ENCODE data around the gene LARP6.

LARP6 gene

DNA sequence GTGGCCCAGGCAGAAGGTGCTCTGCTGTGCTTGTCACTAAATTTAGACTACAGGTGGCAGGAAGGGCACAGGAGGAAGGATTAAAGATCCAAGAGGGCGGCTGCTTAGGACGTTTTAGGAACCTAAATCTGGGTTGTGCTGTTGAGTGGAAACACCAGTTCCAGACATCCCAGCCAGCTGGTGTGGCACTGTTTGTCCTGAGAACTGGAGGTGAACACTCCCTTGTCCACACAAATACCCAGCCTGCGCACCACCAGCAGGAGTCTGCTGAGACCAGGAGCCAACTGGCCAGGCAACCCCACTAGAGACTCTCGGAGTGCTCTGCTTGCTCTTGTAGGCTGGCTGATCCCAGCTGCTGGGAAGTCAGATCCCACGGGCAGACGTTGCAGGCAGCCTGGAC is 60.3 kb downstream of the LARP6 start:
- DNase-seq = no peak

DNA sequence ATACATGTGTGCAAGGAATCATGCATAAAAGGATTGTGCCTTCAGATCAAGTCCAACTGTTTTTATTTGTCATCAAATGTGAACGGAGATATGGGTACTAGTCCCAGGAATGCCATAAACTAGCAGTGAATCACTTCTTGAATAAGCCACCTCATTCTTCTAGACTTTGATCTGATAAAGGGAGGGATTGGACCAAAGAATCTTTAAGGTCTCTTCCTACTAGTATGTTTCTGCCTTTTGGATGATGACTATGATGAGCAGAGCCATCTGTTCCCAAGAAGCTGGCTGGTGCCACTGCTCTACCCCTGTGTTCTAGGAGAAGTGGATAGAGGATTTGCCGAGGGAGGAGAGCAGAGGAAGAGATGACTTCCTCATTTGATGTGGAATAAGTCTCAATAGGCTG is 61.8 kb downstream of the LARP6 start:
- no peak for DNase-seq

DNA sequence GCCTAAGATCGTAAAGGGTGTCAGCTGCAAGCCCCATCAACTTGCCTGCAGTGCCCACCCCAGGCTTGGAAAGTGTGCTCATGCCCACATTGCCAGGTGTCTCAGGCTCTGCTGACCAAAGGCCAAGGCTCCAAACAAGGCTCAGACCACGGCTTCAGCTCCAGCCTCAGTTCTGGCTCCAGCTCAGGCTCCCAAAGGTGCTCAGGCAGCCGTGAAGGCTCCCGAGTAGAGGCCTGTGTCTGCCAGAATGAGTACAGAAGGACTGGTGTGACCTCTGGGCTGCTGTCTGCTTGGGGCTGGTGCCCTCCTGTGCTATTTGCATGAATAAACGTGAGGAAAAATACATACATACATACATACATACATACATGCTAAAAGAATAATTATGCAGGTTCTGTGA is 62.7 kb downstream of the LARP6 start:
- DNase-seq = no peak

DNA sequence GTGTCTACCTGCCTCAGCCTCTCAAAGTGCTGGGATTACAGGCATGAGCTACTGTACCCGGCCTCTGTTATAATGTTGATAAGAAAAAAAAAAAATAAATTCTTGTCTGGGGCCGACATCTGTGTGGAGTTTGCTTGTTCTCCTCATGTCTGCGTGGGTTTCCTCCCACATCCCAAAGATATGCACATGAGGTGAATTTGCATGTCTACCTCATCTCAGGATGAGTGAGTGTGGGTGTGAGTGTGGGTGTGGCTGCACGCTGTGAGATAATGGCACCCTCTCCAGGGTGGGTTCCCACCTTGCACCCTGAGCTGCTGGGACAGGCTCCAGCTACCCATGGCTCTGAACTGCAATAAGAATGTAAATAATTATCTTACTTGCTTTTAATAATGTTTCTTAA is 64.7 kb downstream of the LARP6 start:
- DNase-seq = no peak

DNA sequence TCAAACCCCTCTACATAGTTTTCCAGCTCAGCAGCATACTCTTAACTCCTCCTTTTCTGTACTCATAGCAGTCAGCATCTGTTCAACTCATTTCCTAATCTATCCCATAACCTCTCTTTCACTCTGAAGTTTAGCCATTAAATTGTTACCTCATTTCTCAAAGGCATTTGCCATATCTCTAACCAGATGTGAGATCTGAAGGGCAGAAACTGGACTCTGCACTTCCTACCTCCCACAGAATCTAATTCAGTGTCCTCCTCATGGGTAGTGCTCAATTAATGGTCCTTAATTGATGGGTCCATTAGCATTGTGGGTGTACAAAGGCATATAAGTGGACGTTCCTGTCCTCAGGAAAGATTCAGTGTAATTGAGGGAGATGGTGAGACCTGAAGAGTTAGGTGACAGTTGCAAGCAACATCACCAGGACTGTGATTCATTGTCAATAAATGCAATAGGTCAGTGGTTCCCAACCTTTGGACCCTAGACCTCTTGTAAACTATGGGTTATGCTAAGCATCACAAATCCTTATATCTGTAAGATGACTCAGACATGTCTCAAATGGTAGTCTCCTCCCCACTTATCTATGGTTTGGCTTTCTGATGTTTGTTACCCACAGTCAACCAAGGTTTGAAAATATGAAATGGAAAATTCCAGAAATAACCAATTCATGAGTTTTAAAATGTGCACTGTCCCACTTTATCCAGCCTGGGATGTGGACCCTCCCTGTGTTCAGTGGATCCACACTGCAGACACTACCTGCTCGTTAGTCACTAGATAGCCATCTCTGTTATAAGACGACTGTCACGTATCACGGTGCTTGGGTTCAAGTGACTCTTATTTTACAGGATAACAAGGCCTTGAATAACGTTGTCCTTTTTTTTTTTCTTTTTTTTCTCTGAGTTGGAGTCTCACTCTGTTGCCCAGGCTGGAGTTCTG is 65.6 kb downstream of the LARP6 start:
- DNase-seq = no peak

DNA sequence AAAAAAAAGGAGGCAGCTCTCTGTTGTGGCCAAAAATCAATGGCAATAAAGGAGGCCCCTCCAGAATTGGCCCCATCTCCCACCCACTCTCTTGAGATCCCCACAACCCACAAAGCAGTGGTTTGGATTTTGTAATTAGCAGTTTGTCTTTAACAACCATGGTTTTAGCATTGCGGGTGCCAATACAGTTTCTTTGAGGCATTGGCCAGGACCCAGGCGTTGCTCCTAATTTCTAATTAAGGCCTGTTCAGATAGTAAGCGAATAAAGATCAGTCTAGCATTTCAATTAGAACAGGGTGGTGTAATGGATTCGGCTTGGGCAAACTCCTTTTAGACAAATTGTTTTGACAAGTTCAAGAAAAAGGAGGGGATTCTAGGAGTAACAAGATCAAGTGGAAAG is 67.0 kb downstream of the LARP6 start:
- DNase-seq = no peak

DNA sequence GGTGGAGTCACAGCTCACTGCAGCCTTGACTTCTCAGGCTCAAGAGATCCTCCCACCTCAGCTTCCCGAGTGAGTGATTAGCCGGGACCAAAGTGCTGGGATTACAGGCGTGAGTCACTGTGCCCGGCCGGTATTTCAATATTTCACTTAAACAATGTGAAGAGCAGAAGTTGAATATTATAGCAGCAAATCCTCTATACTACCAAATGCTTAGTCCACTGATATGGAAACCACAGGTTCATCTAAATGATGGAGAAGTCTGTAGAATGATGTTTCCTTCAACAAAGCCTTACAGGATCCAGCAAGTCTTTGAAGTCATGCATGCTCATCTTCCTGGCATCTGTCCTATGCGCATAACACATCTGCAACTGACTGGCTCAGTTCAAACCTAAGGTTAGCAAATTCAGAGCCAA is 70.3 kb downstream of the LARP6 start:
- DNase-seq = no peak

DNA sequence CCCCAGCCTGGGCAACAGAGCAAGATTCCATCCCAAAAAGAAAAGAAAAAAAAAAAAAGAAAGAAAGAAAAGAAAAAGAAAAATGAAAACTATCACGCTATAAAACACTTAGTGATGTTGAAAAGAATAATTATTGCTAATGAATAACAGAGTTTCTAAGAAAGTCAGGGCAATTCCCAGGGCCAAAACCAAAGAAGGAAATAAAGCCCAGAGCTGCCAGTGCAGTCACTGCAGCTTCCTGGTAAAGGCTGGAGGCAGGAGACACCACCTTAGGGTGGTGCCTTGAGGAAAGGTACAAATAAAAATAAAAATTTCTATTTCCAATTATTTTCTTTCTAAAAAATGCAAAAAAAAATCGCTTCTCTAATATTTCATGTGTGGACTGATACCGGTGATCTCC is 70.9 kb downstream of the LARP6 start:
- no peak for DNase-seq

DNA sequence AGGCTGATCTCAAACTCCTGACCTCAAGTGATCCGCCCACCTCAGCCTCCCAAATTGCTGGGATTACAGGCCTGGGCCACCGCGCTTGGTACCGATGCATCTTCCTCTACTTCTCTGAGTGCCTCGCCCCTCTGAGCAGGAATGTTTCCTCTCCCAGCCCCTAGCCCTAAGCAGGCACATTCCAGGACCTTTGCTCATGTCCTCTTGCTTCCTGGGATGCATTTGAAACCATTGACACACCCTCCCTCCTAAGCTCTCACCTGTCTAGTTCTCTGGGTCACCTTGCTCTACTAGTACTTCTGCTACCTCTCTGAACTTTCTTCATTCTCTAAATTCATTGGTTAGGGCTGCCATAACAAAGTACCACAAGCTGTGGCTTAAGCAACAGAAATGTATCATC is 72.7 kb downstream of the LARP6 start:
- no peak for DNase-seq
